ENCODE data around the gene ADGRG2.

Gene ADGRG2

DNA sequence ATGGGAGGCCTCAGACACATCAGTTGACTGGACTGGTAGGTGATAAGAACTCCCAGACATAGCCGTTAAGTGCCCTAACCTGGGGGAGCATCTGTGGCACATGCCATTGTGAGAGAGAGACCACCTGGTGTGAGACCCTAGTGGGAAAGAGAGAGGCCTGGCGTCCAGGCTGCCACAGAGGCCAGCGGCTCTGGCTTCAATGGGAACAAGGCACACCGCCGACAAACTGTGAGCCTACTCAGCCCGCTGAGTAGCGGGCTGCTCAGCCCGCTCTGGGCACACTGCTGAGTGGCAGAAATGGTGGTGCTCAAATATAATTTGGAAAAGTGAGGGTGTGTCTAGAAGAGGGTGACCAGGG is 172.3 kb downstream of the ADGRG2 start:
- DNase-seq, result no peak

DNA sequence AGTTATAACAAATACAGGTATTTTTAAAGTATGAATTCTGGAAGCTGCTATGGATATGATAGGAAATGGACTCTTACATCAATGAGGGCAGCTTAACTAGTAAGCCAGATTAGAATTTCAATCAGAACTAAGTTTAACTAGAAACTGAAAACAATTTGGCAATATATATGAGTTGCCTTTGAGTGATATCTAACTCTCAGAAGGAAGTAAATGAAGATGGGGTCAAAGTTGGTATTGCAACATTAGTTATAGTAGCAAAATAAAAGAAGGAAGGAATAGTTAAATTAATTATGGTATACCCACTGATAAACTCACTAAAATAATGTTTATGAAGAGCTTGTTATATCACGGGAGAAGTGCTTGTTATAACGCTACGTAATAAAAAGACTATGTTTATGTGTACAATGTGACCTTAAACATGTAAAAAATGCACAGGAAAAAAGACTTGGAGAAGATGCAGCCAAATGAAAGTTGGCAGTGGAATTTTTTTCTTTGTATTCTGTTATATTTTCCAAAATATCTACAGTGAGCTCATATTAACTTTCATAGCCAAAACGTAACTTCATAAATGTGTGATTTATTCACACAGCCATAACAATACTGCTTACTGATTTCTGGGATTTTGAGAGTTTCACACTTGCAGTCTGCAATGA is 172.9 kb downstream of the ADGRG2 start:
- DNase-seq, result no peak

DNA sequence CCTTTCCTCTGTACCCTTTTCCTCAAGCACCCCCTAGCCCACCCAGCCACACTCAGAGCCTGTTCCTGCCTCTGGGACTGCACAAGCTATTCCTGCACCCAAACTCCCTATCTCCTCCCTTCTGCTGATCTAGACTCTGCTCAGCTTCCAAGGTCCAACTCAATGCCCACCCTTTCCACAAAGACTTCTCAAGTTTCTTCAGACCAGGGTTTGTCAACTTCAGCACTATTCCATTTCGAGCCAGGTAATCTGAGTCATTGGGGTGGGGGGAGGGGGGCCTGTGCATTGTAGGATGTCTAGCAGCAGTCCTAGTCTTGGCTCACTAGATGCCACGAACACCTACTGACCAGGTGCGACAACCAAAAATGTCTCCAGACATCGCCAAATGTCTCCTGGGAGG is 175.7 kb downstream of the ADGRG2 start:
- DNase-seq, result no peak

DNA sequence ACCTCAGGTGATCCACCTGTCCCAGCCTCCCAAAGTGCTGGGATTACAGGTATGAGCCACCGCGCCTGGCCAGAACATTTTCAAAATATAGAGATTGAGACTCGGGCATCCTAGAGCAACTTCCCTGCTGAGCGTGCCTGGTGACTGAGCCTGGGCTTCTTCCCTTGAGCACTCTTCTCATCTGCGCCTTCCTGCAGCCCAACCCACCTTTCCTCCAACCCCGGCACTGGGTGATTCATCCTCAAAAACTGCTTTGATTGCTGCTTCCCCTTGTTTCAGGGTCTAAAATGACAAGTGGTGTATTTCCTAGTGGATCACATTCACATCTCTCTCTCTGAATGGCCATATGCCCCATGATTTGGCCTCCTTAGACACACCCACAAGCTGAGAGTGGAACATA is 176.1 kb downstream of the ADGRG2 start:
- no peak for DNase-seq

DNA sequence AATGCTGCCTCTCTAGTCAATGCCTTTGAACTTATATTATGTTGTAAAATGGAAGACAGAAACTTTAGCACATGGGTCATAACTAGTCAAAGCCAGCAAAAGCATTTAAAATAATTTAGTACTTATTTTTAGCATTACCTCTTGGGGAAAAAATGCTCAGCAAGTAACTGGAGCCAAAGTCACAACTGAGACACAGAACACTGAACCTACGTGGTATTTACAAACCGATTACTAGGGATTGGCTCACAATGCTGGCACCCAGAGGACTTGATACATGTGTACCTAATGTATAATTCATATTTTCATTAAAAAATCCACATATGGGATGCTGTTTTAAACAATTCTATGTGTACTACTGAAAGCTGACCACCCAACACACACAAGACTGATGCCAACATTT is 176.8 kb downstream of the ADGRG2 start:
- no peak for DNase-seq

DNA sequence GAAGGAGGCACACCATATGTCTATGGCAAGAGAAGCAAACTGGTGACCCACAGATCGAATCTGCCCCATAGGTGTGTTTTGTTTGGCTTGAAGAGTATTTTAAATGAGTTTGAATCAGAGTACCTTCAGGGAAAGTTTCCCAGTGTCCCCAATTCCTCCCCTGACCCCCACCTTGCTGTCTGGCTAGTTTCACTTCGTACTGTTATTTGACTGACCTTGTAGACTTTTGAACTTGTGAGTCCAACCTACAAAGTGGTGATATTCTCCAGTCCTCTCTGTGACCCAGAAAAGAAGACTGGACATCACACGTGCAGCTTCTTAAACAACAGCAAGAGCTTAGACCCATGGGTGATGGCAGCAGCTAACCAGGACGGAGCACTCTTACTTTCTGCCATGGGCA is 177.8 kb downstream of the ADGRG2 start:
- DNase-seq, result no peak

DNA sequence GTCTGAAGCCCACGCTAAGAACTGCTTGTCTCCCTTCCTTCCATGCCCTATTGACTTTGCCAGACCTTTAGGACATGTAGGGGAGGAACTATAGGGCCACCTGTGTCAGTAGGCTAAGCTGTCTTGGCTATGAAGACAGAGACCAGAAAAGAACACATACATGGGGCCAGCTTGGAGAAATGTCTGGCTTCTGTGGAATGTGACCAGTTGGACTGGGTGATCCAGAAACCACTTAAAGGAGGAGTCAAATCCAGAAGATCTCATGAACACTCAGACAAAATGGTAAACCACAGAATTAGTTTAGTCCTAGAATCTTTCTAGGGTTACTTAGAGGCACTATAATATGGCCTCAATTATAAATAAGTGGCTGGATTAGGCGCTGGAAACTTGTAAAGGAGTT is 180.4 kb downstream of the ADGRG2 start:
- no peak for DNase-seq
